CD14-positive monocyte (primary cell): Measurements from ENCODE around the gene PCED1B. TPM values are rescaled to one million over a fixed set of nuclear protein-coding genes. Genes with fewer than 3 reads are reported as not detected.

ENCODE experiments used
- DNase-seq, 3 donors: peaks; one replicate each; pipeline ENCODE4 v3.0.0-alpha.2; 2011 to 2022
- H2AFZ ChIP-seq: 2 replicates; pipeline ENCODE4 v1.6.0; 2012; ENCODE audit warnings: mild to moderate bottlenecking, low read depth, low read length, inconsistent platforms; ENCODE audit not compliant: insufficient read depth, poor library complexity, severe bottlenecking
- H3K27ac ChIP-seq, 2 donors: 1 replicate in 1 of 2; 2 replicates in 1 of 2; pipeline ENCODE4 v1.5.1; 2012 to 2013; ENCODE audit warnings: low read length in 2 of 2, control low read depth in 1 of 2, inconsistent platforms in 1 of 2, low read depth in 1 of 2, mild to moderate bottlenecking in 1 of 2
- H3K27me3 ChIP-seq, 2 donors: one replicate each; pipeline versions ENCODE4 v1.6.0 to v1.6.1; 2011 to 2013; ENCODE audit warnings: low read length in 2 of 2; ENCODE audit not compliant: control insufficient read depth in 2 of 2, insufficient read depth in 2 of 2
- H3K36me3 ChIP-seq, 2 donors: replicated peaks in 1 of 2; 1 replicate in 1 of 2; 2 replicates in 1 of 2; pipeline versions ENCODE4 v1.5.1 to v1.6.1; 2012 to 2013; ENCODE audit warnings: low read length in 2 of 2, control low read depth in 1 of 2, inconsistent platforms in 1 of 2, mild to moderate bottlenecking in 1 of 2; ENCODE audit not compliant: insufficient read depth in 2 of 2, control insufficient read depth in 1 of 2
- H3K4me1 ChIP-seq, 2 donors: 1 replicate in 1 of 2; 2 replicates in 1 of 2; pipeline versions ENCODE4 v1.5.1 to v1.6.1; 2012 to 2013; ENCODE audit warnings: low read length in 2 of 2, control low read depth in 1 of 2, inconsistent platforms in 1 of 2, mild to moderate bottlenecking in 1 of 2, moderate library complexity in 1 of 2; ENCODE audit not compliant: insufficient read depth in 2 of 2, control insufficient read depth in 1 of 2
- H3K4me2 ChIP-seq: replicated peaks from 2 replicates; pipeline ENCODE3; 2012; ENCODE audit warnings: low read length, moderate library complexity, mild to moderate bottlenecking; ENCODE audit not compliant: poor library complexity, severe bottlenecking; ENCODE audit errors: extremely low read depth
- H3K4me3 ChIP-seq, 3 experiments: fragments of 200-600 bp in 1 of 3; sonication (generic) in 1 of 3; replicated peaks in 1 of 3; 1 replicate in 2 of 3; 2 replicates in 1 of 3; pipeline ENCODE4 v1.5.1; 2011 to 2013; ENCODE audit warnings: low read length in 3 of 3, mild to moderate bottlenecking in 3 of 3, control low read depth in 2 of 3, low read depth in 2 of 3, inconsistent platforms in 1 of 3, moderate library complexity in 1 of 3
- H3K79me2 ChIP-seq: 2 replicates; pipeline ENCODE4 v1.6.0; 2012; ENCODE audit warnings: mild to moderate bottlenecking, control low read depth, inconsistent platforms, low read length, moderate library complexity; ENCODE audit not compliant: insufficient read depth
- H3K9ac ChIP-seq: 2 replicates; pipeline ENCODE4 v1.6.0; 2017; ENCODE audit warnings: low read length, mild to moderate bottlenecking; ENCODE audit not compliant: insufficient read depth, poor library complexity, severe bottlenecking
- H3K9me3 ChIP-seq, 2 donors: replicated peaks in 1 of 2; 1 replicate in 1 of 2; 2 replicates in 1 of 2; pipeline versions ENCODE4 v1.5.1 to v1.6.1; 2012 to 2013; ENCODE audit warnings: low read length in 2 of 2, control low read depth in 1 of 2; ENCODE audit not compliant: control insufficient read depth in 1 of 2, insufficient read depth in 1 of 2
- H4K20me1 ChIP-seq: 2 replicates; pipeline ENCODE4 v1.6.0; 2012; ENCODE audit warnings: mild to moderate bottlenecking, low read length, control low read depth, moderate library complexity; ENCODE audit not compliant: insufficient read depth
- H3K27ac Mint-ChIP-seq, 7 donors: one replicate each; pipeline ENCODE4 v1.8.0; 2020; ENCODE audit warnings: mild to moderate bottlenecking in 7 of 7, mixed read lengths in 7 of 7, moderate library complexity in 6 of 7, inconsistent platforms in 2 of 7
- H3K27me3 Mint-ChIP-seq, 3 donors: one replicate each; pipeline ENCODE4 v1.8.0; 2021 to 2022; ENCODE audit warnings: low read depth in 3 of 3, mild to moderate bottlenecking in 3 of 3, mixed read lengths in 3 of 3, moderate library complexity in 3 of 3, inconsistent platforms in 1 of 3
- H3K36me3 Mint-ChIP-seq, 2 donors: one replicate each; pipeline ENCODE4 v1.8.0; 2020; ENCODE audit warnings: mixed read lengths in 2 of 2, inconsistent platforms in 1 of 2, mild to moderate bottlenecking in 1 of 2
- H3K4me1 Mint-ChIP-seq: one replicate; pipeline ENCODE4 v1.8.0; 2020; ENCODE audit warnings: mild to moderate bottlenecking, mixed read lengths
- H3K4me3 Mint-ChIP-seq, 2 donors: one replicate each; pipeline ENCODE4 v1.8.0; 2020; ENCODE audit warnings: mild to moderate bottlenecking in 2 of 2, mixed read lengths in 2 of 2, moderate library complexity in 1 of 2
- H3K9me3 Mint-ChIP-seq, 7 donors: one replicate each; pipeline ENCODE4 v1.8.0; 2020 to 2022; ENCODE audit warnings: mixed read lengths in 7 of 7, mild to moderate bottlenecking in 6 of 7, moderate library complexity in 6 of 7, inconsistent platforms in 2 of 7
- WGBS: methylation state at CpG from one replicate; pipeline ENCODE4 v1.1.5; 2013; ENCODE audit warnings: missing lambda C conversion rate; ENCODE audit not compliant: insufficient coverage; 5-methylcytosine and 5-hydroxymethylcytosine counted together
- intact Hi-C, 2 donors: fragments of 100-400 bp; cut with micrococcal nuclease; formaldehyde crosslinking; loops; one replicate each; pipeline versions ENCODE4 v1.15.0 to v1.15.1; 2023
- polyA plus RNA-seq, 3 donors: library from polyadenylated mRNA; depleted of rRNA in 1 of 3; unstranded in 2 of 3; stranded (reverse) in 1 of 3; fragments of 300-500 nt in 2 of 3; fragments of >200 nt in 1 of 3; fragmentation: Illumina TruSeq in 2 of 3; gene quantifications; 1 replicate in 2 of 3; 2 replicates in 1 of 3; pipeline ENCODE4 v1.2.3, GENCODE V29; 2012 to 2021
- TF ChIP-seq, protein P1 (sequence below): fragments of 200-600 bp; IDR thresholded peaks from one replicate; pipeline ENCODE4 v1.8.0; 2022; ENCODE audit warnings: antibody characterized with exemption, mild to moderate bottlenecking

Gene PCED1B
- polyA plus RNA-seq, 3 donors: 0.10 to 0.65 TPM; not detected in 1

- peaks cover 7% of the 10 kb centered on the region for H3K4me1 Mint-ChIP-seq
- H3K9me3 Mint-ChIP-seq: peaks cover 0 to 2% (median 2%) of the 10 kb centered on the region in 7 donors
- Histone ChIP-seq H3K9ac (no peak overlapping the region), H3K4me2 (no peak overlapping the region), H3K79me2 (no peaks in the 10 kb centered on the region), H2AFZ (no peak overlapping the region), H3K27ac (no peak overlapping the region), H4K20me1 (no peaks in the 10 kb centered on the region), H3K27me3 (no peaks in the 10 kb centered on the region), H3K36me3 (no peaks in the 10 kb centered on the region), H3K4me1 (peaks cover 6 to 7% of the 10 kb centered on the region in 2 donors), H3K9me3 (no peaks in the 10 kb centered on the region), H3K4me3 (no peak overlapping the region)
- no peak overlapping the region for H3K4me3 Mint-ChIP-seq
- DNase-seq: no peak
- H3K27me3 Mint-ChIP-seq: no peaks in the 10 kb centered on the region
- intact Hi-C loops: no loop called here
- no peaks in the 10 kb centered on the region for H3K36me3 Mint-ChIP-seq
- WGBS: 100% methylated on average over 1 of the region's 2 CpGs
- H3K27ac Mint-ChIP-seq: no peak overlapping the region
- TF ChIP-seq, protein P1, sequence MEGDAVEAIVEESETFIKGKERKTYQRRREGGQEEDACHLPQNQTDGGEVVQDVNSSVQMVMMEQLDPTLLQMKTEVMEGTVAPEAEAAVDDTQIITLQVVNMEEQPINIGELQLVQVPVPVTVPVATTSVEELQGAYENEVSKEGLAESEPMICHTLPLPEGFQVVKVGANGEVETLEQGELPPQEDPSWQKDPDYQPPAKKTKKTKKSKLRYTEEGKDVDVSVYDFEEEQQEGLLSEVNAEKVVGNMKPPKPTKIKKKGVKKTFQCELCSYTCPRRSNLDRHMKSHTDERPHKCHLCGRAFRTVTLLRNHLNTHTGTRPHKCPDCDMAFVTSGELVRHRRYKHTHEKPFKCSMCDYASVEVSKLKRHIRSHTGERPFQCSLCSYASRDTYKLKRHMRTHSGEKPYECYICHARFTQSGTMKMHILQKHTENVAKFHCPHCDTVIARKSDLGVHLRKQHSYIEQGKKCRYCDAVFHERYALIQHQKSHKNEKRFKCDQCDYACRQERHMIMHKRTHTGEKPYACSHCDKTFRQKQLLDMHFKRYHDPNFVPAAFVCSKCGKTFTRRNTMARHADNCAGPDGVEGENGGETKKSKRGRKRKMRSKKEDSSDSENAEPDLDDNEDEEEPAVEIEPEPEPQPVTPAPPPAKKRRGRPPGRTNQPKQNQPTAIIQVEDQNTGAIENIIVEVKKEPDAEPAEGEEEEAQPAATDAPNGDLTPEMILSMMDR: no peak
These were observed 85.5 kb downstream of the PCED1B start for GRCh38 chr12:47164724-47165439.

GRCh38 chr12:47165934-47166333, 86.5 kb downstream of the PCED1B start:
- no peaks in the 10 kb centered on the region for H3K9me3 ChIP-seq
- no peak overlapping the region for H3K4me2 ChIP-seq
- 90% methylated on average over 2 of the region's 5 CpGs for WGBS
- Mint-ChIP-seq H3K27me3 (peaks cover 0 to 2% (median 0%) of the 10 kb centered on the region in 3 donors), H3K27ac (no peak overlapping the region), H3K4me3 (no peak overlapping the region), H3K9me3 (peaks cover 0 to 8% (median 4%) of the 10 kb centered on the region in 7 donors), H3K4me1 (peaks cover 3% of the 10 kb centered on the region), H3K36me3 (peaks cover 1 to 2% of the 10 kb centered on the region in 2 donors)
- DNase-seq: no peak
- intact Hi-C loops: no loop called here
- TF ChIP-seq, protein P1: no peak
- H3K9ac ChIP-seq: no peak overlapping the region
- H3K36me3 ChIP-seq: no peaks in the 10 kb centered on the region
- H3K27ac ChIP-seq: no peak overlapping the region
- no peaks in the 10 kb centered on the region for H3K79me2 ChIP-seq
- H3K4me1 ChIP-seq: peaks cover under 1% of the 10 kb centered on the region in 2 donors
- H3K27me3 ChIP-seq: no peaks in the 10 kb centered on the region
- no peak overlapping the region for H2AFZ ChIP-seq
- no peak overlapping the region for H3K4me3 ChIP-seq
- no peaks in the 10 kb centered on the region for H4K20me1 ChIP-seq
